ENCODE results near the gene CLEC10A.
"Not testable (repeated sequence)": the region's sequence is repeated elsewhere in the genome, so short reads cannot be mapped to it uniquely, and the experiment has no call there.

Gene CLEC10A

GRCh38 chr17:7079581-7080455, at the start of gene CLEC10A:
Gene CLEC10A, minus strand, starts transcription at chr17:7080251. Its CDS starts 1,439 bp downstream, at chr17:7078812.
- no peak for DNase-seq (ENCODE audit: low read depth, low spot score)

GRCh38 chr17:7129311-7129710, 49.3 kb upstream of the CLEC10A start:
- no peak for DNase-seq (ENCODE audit: low read depth, low spot score)

GRCh38 chr17:7128160-7128559, 48.1 kb upstream of the CLEC10A start:
- DNase-seq (ENCODE audit: low read depth, low spot score): no peak

DNA sequence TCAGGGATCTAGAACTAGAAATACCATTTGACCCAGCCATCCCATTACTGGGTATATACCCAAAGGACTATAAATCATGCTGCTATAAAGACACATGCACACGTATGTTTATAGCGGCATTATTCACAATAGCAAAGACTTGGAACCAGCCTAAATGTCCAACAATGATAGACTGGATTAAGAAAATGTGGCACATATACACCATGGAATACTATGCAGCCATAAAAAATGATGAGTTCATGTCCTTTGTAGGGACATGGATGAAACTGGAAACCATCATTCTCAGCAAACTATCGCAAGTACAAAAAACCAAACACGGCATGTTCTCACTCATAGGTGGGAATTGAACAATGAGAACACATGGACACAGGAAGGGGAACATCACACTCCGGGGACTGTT, 47.5 kb upstream of the CLEC10A start:
- not testable (repeated sequence) for DNase-seq (ENCODE audit: low read depth, low spot score)

- not testable (repeated sequence) for DNase-seq (ENCODE audit: low read depth, low spot score)
These were observed 46.3 kb upstream of the CLEC10A start for GRCh38 chr17:7126386-7126785.

GRCh38 chr17:7124923-7125322, 44.9 kb upstream of the CLEC10A start:
- DNase-seq (ENCODE audit: low read depth, low spot score): no peak

DNA sequence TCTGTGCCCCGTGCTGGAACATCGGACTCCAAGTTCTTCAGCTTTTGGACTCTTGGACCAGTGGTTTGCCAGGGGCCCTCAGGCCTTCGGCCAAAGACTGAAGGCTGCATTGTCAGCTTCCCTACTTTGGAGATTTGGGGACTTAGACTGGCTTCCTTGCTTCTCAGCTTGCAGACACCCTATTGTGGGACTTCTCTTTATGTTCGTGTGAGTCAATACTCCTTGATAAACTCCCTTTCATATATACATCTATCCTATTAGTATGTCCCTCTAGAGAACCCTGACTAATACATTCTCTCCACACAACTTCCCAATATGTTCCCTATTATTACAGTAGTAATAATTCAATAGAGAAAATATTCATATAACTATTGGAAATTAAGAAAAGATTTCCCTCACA, 43.8 kb upstream of the CLEC10A start:
- DNase-seq (ENCODE audit: low read depth, low spot score): no peak

DNA sequence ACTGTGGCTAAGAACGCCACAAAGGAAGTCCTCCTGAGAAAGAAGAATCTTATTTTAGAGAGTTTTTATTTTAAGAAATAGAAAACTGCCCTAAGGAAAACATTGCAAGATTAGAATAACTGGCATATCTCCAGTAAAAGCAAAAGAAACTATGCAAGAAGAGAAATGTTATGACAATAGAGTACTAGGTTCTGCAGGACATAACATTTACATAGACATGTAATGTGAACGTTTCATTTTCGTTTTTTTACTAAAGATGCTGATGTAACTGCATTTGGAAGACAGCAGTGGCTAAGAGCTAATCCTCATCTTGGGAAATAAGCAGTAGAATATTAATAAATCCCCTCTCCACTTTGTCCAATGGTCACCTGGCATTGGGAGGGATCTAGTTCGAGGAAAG, 42.3 kb upstream of the CLEC10A start:
- DNase-seq (ENCODE audit: low read depth, low spot score): no peak

- not testable (repeated sequence) for DNase-seq (ENCODE audit: low read depth, low spot score)
These were observed 40.6 kb upstream of the CLEC10A start for GRCh38 chr17:7120635-7121034.

- DNase-seq (ENCODE audit: low read depth, low spot score): no peak
These were observed 40.1 kb upstream of the CLEC10A start for GRCh38 chr17:7120123-7120522.

GRCh38 chr17:7119314-7119713, 39.3 kb upstream of the CLEC10A start:
- DNase-seq (ENCODE audit: low read depth, low spot score): no peak

GRCh38 chr17:7114875-7115614, 35.0 kb upstream of the CLEC10A start:
- DNase-seq (ENCODE audit: low read depth, low spot score): no peak

GRCh38 chr17:7114241-7114874, 34.3 kb upstream of the CLEC10A start, which contains the start of gene ASGR2:
Gene ASGR2, minus strand, starts transcription at chr17:7114822. Its CDS starts 582 bp downstream, at chr17:7114240.
- no peak for DNase-seq (ENCODE audit: low read depth, low spot score)

DNA sequence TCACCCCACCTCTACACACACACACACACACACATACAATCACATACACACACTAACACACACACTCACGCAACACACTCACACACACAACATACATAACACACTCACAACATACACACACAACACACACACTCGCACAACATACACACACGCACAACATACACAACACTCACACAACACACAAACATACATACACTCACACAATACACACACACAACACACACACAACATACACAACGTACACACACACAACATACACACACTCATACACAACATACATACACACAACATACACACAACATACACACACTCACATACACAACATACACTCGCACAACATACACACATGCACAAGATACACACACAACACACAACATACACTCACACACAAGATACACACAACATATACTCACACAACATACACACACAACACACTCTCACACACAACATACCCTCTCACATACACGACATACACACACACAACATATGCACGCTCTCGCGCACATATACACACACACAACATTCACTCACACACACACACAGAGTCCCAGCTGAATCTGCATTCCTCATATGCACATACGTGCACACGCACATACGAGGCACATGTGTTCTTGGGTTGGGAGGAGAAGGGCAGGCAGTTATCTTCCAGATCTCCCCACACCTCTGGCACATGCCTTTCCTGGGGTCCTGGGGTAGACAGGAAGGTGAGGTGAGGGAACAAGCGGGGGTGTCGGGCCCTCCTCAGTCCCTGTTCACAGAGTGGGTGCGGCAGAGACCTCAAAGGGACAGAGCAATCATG, 33.4 kb upstream of the CLEC10A start:
- DNase-seq (ENCODE audit: low read depth, low spot score): no peak

DNA sequence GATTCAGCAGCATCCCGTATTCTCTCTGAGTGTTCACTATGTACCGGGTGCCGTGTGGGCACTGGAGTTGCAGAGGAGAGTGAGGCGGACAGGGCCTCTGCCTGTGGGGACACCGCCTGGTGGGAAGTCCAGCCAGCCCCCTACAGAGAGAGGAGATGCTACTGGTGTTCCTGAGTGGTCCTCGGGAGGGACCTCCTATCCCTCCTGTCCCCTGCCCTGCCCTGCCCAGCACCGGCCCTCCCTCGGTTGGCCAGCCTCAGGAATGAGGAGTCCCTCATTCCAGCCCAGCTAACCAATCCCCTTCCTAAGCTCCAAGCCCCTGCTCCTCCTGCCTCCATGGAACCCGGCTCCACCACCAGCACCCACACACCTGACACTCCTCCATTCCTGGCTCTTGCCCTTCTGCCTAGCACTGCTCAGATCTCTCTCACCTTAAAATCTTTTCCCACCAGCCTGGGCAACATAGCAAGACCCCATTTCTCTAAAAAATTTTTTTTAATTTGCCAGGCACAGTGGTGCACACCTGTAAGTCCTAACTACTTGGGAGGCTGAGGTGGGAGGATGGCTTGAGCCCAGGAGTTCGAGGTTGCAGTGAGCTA, 32.6 kb upstream of the CLEC10A start:
- no peak for DNase-seq (ENCODE audit: low read depth, low spot score)

- DNase-seq (ENCODE audit: low read depth, low spot score): no peak
These were observed 31.9 kb upstream of the CLEC10A start for GRCh38 chr17:7111784-7112509.

GRCh38 chr17:7110617-7111306, 30.7 kb upstream of the CLEC10A start:
- no peak for DNase-seq (ENCODE audit: low read depth, low spot score)

DNA sequence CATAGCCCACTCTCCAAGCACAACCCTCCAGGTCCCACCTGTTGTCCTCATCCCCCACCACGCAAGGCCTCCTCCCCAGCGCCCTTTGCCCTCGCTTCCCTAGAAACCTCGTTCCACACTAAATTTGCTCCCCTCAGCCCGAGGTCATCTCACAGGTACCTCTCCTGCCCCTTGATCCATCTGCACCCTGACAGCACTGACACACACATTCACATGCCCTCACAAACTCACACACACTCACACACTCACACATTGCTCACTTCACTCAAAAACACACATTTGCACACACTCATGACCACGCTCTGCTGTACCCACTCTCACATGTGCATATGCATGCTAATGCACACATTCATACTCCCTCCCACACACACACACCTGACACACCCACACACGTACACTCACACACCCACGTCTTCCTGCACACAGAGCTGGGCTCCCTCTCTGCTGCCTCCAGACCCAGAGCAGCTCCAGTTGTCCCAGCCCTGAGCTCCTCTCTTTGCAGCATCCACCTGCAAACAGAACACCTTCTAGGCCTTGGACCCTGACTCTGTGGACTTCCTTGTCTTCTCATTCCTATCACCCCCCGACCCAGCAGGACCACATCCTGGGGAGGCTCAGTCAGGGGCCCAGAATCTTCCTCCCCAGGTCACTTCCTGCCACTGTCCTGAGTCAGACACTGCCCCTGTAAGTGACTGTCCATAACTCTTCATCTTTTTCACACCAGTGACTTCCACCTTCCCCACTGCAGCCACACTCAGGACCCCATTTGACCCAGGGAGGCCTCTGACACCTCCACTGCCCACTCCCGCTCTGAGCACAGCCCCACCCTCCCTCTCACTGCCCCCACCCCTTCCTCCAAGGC, 29.6 kb upstream of the CLEC10A start:
- DNase-seq (ENCODE audit: low read depth, low spot score): no peak

GRCh38 chr17:7108981-7109380, 28.9 kb upstream of the CLEC10A start:
- no peak for DNase-seq (ENCODE audit: low read depth, low spot score)
